BE2C (cell line): Measurements from ENCODE around the gene DNAJB8.

Source experiments
- DNase-seq: peaks from one replicate; pipeline ENCODE4 v3.0.0-alpha.2; 2020
- H3K27me3 ChIP-seq: fragments of 250-450 bp; sonication (Bioruptor Pico); 2 replicates; pipeline ENCODE4 v1.5.1; 2020; ENCODE audit warnings: mild to moderate bottlenecking
- H3K36me3 ChIP-seq: fragments of 250-450 bp; sonication (Bioruptor Pico); 2 replicates; pipeline ENCODE4 v1.5.1; 2020; ENCODE audit warnings: mild to moderate bottlenecking
- H3K4me1 ChIP-seq: fragments of 250-450 bp; sonication (Bioruptor Pico); 2 replicates; pipeline ENCODE4 v1.5.1; 2020
- H3K4me3 ChIP-seq: 2 replicates; pipeline ENCODE4 v1.5.1; 2011; ENCODE audit warnings: low read depth, low read length
- H3K9me3 ChIP-seq: fragments of 250-450 bp; sonication (Bioruptor Pico); 2 replicates; pipeline ENCODE4 v1.5.1; 2020
- TF ChIP-seq, protein P1 (sequence below): IDR thresholded peaks from 2 replicates; pipeline ENCODE4 v1.5.1; 2012; ENCODE audit warnings: mild to moderate bottlenecking, low read depth, low read length

Gene DNAJB8

DNA sequence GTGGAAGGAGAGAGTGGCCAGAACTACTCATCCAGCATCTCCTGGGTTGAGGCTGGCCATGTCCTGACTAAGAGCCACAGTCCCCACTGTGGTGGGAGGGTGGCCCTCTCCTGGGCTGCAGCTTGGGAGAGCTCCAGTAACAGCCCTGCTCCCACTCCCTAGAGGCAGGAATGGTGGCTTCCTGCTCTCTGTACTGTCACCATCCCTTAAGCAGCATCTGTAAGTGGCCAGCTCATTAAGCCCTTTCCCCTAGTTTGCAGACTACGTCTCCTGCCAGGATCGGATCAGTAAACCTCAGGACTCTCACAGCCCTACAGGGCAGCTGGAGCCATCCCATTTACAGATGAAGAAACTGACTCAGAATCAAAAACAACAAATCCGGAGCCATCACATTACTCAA lies 30.5 kb downstream of the DNAJB8 start:
- TF ChIP-seq, protein P1, sequence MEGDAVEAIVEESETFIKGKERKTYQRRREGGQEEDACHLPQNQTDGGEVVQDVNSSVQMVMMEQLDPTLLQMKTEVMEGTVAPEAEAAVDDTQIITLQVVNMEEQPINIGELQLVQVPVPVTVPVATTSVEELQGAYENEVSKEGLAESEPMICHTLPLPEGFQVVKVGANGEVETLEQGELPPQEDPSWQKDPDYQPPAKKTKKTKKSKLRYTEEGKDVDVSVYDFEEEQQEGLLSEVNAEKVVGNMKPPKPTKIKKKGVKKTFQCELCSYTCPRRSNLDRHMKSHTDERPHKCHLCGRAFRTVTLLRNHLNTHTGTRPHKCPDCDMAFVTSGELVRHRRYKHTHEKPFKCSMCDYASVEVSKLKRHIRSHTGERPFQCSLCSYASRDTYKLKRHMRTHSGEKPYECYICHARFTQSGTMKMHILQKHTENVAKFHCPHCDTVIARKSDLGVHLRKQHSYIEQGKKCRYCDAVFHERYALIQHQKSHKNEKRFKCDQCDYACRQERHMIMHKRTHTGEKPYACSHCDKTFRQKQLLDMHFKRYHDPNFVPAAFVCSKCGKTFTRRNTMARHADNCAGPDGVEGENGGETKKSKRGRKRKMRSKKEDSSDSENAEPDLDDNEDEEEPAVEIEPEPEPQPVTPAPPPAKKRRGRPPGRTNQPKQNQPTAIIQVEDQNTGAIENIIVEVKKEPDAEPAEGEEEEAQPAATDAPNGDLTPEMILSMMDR = peak; percentile 40
- no peak overlapping the region for H3K4me3 ChIP-seq
- no peaks in the 10 kb centered on the region for H3K36me3 ChIP-seq
- H3K9me3 ChIP-seq = no peaks in the 10 kb centered on the region
- peaks cover 40% of the 10 kb centered on the region for H3K4me1 ChIP-seq
- peak; percentile 58 for DNase-seq
- no peaks in the 10 kb centered on the region for H3K27me3 ChIP-seq

DNA sequence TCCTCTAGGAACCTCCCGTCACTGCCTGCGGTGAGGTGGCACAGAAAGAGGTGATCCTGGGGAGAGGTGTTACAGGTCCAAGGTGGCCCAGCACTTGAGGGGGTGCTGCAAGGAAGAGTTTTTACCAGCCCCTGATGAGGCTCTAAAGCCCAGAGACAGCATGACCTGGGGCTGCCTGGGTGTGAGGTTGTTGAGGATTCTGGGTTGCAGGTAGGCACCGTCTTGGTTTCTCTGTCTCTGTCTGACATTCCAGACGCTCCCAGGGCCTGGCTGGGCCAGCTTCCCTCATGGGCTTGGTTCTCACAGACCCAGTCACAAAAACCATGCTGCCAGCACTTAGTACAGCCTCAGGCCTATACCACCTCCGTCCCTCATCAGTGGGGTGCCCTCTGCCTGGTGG lies 31.1 kb downstream of the DNAJB8 start:
- TF ChIP-seq, protein P1 = no peak
- DNase-seq = no peak
- no peaks in the 10 kb centered on the region for H3K27me3 ChIP-seq

DNA sequence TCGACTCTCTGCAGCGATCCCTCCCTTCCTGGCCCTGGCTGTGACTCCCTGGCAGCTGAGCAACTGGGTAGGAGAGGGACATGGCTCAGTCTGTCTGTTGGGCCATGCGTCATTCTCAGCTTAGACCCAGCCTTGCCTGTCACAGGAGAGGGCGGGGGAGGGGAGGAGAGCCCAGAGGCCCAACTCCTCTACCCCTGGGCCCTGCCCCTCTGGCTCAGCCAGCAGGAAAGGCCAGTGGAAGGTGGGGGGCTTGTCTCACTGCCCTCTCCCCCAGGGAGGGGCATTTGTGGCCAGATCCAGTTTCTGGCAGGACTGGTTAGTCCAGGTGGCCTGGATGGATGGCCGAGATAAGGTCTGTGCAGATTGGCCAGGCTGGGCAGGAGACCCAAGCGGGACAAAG lies 31.6 kb downstream of the DNAJB8 start:
- Histone ChIP-seq H3K9me3 (no peaks in the 10 kb centered on the region), H3K27me3 (no peaks in the 10 kb centered on the region), H3K4me3 (no peak overlapping the region), H3K36me3 (no peaks in the 10 kb centered on the region), H3K4me1 (peaks cover 45% of the 10 kb centered on the region)
- TF ChIP-seq, protein P1 = no peak
- DNase-seq = peak; percentile 86

More for the DNA sequence above, 31.1 kb downstream of the DNAJB8 start:
- peaks cover 42% of the 10 kb centered on the region for H3K4me1 ChIP-seq
- no peaks in the 10 kb centered on the region for H3K36me3 ChIP-seq
- no peaks in the 10 kb centered on the region for H3K9me3 ChIP-seq
- no peak overlapping the region for H3K4me3 ChIP-seq

DNA sequence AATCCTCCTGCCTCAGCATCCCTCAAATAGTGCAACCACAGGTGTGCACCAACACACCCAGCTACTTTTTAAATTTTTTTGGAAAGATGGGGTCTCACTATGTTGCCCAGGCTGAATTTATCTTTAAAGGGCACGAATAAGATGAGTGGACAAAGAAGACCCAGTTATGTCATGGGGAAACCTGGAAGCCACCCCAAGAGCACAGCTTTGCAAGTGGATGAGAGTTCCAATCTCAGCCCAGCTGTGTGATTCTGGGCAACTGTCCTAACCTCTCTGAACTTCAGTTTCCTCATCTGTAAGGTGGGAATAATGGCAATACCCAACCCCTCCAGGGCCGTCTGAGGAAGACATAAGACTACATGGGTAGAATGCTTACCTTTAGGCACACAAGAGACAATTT lies 32.2 kb downstream of the DNAJB8 start:
- Histone ChIP-seq H3K9me3 (no peaks in the 10 kb centered on the region), H3K4me1 (peaks cover 50% of the 10 kb centered on the region), H3K4me3 (no peak overlapping the region), H3K36me3 (no peaks in the 10 kb centered on the region), H3K27me3 (no peaks in the 10 kb centered on the region)
- DNase-seq = no peak
- TF ChIP-seq, protein P1 = no peak

DNA sequence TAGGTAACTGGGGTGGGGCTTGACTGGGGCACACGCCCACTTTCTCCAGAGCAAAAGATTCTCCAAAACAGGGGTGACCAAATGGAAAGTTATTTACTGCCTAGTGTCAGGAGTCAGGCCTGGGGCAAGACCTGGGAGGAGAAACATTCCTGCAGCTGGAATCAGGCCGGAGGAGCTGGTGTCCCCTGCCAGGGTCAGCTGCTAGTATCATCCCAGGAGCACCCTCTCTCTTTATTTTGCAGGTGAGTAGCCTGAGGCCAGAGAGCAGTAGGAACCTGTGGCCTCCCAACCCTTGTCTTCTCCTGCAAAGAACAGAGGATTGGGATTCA lies 32.9 kb downstream of the DNAJB8 start:
- Histone ChIP-seq H3K27me3 (no peaks in the 10 kb centered on the region), H3K36me3 (no peaks in the 10 kb centered on the region), H3K9me3 (no peaks in the 10 kb centered on the region), H3K4me1 (peaks cover 52% of the 10 kb centered on the region), H3K4me3 (no peak overlapping the region)
- TF ChIP-seq, protein P1 = no peak
- no peak for DNase-seq

DNA sequence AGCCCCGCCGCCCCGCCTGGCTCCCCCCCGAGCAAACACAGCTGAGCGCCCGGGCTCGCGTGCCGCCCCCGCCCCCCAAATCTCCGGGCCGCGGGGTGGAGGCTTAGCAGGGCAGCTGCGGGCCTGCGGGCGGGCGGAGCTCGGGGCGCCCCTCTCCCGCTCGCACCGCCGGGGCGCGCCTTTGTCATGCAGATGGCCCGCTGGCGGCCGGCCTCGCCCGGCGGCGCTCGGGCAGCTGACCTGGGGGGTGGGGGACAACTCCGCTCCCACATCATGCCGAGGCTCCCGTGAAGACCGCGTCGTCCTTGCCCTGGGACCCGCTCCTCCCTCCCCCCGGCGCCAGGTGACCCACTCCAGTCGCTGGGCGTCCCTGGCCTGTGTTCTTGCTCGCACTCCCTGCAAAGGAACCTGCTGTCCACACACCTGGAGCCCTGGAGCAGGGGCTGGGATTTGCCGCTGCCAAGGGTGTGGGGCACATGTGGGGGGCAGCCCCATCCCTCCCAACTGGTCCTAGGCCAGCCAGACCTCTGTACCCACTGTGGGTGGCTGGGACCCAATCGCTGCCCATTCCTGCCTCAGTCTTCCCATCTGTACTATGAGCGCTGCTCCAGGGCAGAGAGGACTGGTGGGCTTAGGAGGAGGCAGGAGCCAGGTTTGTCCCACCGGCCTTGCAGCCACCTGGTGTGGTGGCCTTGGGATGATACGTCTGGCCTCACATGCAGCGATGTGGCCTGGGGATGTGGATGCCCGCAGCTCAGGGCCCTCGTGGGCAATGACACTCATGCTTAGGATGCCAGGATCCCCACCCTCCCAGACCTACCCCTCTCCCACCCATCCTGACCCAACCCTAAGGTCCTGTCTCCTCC lies 33.5 kb downstream of the DNAJB8 start:
- Histone ChIP-seq H3K9me3 (no peaks in the 10 kb centered on the region), H3K4me3 (peak overlapping the region; percentile 49), H3K27me3 (no peaks in the 10 kb centered on the region), H3K4me1 (peaks cover 57% of the 10 kb centered on the region), H3K36me3 (no peaks in the 10 kb centered on the region)
- peak; percentile 64 for DNase-seq
- TF ChIP-seq, protein P1 = no peak
